HG02588 (cell line): ENCODE data around the gene MED12.

ENCODE experiments used
- ATAC-seq: cut with Tn5 transposase; IDR thresholded peaks from one replicate; pipeline ENCODE4 v1.9.1; 2021; ENCODE audit warnings: mild to moderate bottlenecking, moderate library complexity; ENCODE audit not compliant: unreplicated experiment

MED12 gene

GRCh38 chrX:71118032-71118984, at the start of gene MED12:
MED12 (plus strand) TSS chrX:71118596; CDS start chrX:71118755, 159 bp downstream.
- peak; percentile 97 for ATAC-seq

GRCh38 chrX:71070531-71070930, 47.9 kb upstream of the MED12 start:
- ATAC-seq, result no peak

- ATAC-seq, result no peak
Observed at GRCh38 chrX:71081330-71082123, 36.9 kb upstream of the MED12 start.

- ATAC-seq, result no peak
Observed at GRCh38 chrX:71082124-71082647, 36.2 kb upstream of the MED12 start.

DNA sequence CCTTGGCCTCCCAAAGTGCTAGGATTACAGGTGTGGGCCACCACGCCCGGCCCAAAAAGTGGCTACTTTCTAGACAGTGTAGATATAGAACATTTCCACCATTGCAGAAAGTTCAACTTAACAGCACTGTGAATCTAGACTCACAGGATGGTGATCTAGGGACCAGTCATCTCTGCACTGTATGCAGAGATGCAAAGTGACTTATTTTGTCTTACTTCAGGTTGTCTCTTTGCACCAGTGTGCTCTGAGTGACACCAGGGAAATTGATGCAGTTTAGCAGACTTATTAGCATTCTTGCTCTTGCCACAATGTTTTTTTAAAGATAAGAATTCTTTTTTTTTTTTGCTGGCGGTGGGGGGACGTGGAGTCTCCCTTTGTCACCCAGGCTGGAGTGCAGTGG, 35.6 kb upstream of the MED12 start:
- no peak for ATAC-seq

DNA sequence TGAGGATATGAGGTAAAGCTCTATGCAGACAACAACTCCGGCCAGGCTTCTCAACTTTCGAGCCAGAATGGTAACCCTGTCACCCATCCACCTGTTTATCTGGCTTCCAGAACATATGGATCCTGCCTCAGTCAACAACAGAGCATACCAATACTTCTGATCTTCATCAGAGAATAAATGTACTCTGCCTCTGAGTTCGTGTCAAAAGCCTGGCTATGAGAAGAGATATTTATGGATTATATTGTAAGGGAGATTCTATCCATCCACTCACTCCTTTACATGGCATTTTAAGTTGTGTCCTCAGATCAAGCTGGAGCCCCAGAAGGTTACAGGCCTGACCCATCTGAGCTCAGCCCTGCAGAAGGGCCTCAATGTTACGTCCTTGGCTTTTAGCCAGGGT, 32.5 kb upstream of the MED12 start:
- ATAC-seq, result no peak

- no peak for ATAC-seq
Observed at GRCh38 chrX:71091263-71091662, 27.1 kb upstream of the MED12 start.

GRCh38 chrX:71095033-71095432, 23.4 kb upstream of the MED12 start:
- ATAC-seq, result no peak

DNA sequence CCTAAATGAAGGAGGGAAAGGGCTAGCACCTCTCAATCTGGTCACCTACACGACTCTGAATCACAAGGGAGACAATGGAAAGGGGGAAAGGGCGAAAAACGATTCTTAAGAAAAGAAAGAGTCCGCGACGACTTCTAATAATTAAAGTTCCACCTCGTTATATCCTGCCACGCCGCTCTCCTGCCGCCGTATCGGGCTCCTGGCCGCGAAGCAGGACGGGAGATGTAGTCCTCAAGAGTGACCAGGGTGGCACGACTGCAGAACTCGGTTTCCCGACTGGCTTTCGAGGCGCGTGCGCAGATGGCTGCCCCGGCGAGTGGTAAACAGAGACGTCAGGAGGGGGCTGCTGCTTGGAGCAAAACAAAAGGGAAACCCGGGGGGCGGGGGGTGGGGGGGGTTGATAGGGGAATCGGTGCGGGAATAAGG, 22.8 kb upstream of the MED12 start, which contains the start of gene FOXO4:
Gene FOXO4 (plus strand): TSS at position 297 of the 426 bp plus-strand sequence. CDS start 678 bp downstream, outside the sequence.
- peak; percentile 95 for ATAC-seq

- no peak for ATAC-seq
Observed at GRCh38 chrX:71095981-71096759, 22.2 kb upstream of the MED12 start.

- ATAC-seq, result no peak
Observed at GRCh38 chrX:71096760-71097032, 21.7 kb upstream of the MED12 start.

GRCh38 chrX:71098302-71098701, 20.1 kb upstream of the MED12 start:
- no peak for ATAC-seq

DNA sequence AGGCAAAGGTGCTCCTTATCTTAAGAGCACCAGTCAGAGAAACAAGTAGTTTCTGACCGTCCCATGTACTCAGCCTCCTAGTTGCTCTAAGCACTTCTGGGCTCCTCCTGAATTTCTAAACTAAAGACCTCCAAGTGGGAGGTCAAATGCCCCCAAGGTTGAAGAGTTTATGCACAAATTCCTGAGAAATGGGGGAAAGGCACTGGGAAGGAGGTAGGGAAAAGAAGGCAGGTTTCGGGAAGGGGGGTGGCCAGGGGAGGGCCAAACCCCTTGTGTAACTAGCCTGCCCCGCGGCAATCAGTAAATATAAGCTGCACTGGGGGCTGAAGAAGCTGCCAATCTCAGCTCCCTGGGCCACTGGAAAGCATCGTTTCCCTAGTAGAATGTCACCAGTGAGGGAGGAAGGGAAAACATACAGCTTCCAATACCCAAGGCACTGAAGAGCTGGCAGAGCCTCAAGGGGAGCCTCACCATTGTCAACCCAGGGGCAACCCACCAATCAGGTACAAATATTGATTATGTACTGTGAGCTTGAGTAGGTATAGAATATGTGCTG, 19.4 kb upstream of the MED12 start:
- ATAC-seq, result no peak

DNA sequence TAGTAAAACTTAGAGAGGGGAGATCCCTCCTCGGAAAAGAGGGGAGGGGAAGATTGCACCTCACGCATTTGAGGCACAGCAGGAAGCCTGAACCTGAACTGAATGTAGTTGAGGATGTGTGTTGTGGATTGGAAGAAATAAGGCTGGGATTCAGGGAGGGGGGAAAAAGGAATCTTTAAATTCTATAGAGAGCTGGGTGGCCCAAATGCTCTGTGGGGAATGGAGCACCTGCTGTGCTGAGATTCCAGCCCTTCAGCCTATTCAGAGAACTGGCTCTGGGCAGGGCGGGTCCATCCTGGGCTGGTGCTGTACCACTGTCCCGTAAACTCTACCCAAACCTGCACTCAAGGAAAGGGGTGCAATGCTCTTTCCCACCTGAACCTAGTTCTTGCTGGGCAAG, 18.7 kb upstream of the MED12 start:
- ATAC-seq, result no peak

GRCh38 chrX:71100581-71101505, 17.6 kb upstream of the MED12 start:
- no peak for ATAC-seq

- no peak for ATAC-seq
Observed at GRCh38 chrX:71102292-71102691, 16.1 kb upstream of the MED12 start.

DNA sequence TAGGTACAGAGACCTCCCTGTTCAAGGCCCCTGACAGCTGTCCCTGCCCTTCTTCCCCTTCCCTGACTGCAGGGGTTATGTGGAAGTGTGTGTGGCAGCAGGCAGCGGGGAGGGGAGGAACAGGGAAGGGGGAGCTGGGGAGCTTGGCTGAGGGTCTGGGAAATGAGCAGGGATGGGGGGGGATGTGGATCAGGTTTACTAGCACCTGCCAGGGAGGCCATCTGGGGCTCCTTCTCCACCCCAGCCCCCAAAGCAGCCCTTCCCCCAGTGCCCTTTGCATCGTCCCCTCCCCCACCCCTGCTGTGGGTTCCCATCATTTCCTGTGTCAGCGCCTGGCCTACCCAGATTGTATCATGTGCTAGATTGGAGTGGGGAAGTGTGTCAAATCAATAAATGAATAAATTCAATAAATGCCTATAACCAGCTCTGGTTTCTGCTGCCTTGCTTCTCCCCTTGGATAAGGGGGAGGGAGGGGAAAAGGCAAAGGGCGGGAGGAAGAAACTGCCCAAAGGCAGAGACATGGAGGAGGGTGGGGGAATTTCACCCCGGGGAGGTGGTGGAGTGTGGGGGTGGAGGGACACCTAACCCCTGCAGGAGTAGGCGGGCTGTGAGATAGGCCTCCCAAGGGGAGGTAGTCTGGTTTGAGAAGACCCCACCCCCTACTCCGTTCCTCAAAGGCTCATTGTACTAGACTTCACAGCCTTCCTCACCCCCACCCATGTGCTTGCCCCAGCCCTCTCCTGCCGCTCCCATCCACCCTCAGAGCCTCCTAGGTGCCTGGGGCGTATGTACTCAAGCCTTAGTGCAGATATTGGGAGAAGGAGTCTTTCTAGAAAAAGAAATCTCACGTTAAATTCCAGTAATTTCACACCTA, 15.0 kb upstream of the MED12 start:
- ATAC-seq, result no peak

DNA sequence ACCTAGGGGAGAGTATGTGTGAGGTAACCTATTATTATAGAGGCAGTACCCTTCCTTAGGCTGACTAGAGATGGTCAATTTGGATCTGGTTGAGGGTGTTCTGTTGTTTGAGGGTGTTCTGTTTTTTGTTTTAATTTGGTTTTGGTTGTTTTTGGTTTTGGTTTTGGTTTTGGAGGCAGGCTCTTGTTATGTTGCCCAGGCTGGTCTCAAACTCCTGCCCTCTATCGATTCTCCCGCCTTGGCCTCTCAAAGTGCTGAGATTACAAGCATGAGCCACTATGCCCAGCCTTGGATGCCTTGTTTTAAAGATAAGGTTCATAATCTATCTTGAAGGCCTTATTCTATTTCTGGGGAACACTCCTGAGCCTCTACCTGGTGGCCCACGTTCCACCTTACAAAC, 12.8 kb upstream of the MED12 start:
- ATAC-seq, result no peak

DNA sequence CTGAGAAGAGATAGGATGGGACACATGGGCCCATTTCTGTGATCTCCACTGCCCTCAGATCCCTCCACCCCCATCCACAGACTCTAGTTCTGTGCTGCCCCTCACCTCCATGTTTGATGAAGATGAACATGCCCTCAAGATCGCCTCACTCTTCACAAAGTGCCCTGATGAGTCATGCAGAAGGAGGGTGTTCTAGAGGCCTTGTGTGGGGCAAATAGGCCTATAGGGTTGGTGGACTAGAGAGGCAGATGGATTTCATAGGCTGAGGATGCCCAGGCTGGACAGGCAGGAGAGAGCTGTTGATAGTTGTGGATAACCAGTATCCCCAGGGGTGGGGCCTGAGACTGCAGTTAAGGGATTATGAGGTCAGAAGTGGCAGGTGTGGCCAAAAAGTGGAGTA, 12.0 kb upstream of the MED12 start, which contains the start of gene CXorf65:
Gene CXorf65 (minus strand): TSS at position 314 of the 400 bp plus-strand sequence. CDS start 184 bp downstream, at position 130.
- no peak for ATAC-seq
